Fibroblast of peridontal ligament (primary cell): ENCODE results near the gene MZT2B.
A peak's percentile ranks its signal among the peaks of the same experiment; 100 is the strongest.
"Not testable (repeated sequence)": the region's sequence is repeated elsewhere in the genome, so short reads cannot be mapped to it uniquely, and the experiment has no call there.

Source experiments
- DNase-seq: peaks from one replicate; pipeline ENCODE4 v3.0.0-alpha.2; 2010; ENCODE audit errors: extremely low read depth

The MZT2B gene

DNA sequence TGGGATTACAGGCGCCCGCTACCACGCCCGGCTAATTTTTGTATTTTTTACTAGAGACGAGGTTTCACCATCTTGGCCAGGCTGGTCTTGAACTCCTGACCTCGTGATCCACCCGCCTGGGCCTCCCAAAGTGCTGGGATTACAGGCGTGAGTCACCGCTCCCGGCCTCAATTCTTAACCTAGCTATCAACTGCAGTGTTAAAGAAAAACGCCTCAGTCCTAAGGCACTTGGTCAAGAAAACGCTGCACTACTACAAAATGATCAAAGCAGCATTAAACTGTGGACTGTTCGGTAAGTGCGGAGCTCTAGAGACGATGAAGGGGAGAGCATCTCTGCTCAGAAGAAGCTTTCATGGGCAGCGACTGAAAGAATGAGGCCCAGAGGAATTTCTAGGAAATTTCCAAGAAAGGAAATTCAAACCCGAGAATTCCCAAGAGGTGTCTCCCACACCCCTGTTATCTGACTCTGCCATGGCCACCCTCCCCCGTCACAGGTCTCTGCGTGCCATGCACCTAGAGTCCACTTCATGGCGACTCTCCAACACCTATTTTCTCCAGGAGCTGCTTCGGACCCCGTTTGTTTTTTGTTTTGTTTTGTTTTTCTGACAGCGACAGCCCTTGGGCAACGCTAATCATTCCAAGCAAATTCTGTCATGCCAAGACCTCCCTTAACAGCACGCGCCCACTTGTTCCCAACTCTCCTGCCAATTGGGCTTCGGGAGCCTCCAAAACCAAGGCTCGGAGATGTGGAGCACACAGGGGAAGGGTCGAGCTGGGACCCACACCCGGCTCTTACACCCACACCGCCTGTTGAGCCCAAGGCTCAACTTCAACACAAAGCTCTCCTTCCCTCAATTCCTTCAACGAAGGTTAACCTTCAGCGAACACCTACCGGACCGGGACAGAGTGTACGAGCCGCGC is 1.4 kb upstream of the MZT2B start:
- DNase-seq, result not testable (repeated sequence)

DNA sequence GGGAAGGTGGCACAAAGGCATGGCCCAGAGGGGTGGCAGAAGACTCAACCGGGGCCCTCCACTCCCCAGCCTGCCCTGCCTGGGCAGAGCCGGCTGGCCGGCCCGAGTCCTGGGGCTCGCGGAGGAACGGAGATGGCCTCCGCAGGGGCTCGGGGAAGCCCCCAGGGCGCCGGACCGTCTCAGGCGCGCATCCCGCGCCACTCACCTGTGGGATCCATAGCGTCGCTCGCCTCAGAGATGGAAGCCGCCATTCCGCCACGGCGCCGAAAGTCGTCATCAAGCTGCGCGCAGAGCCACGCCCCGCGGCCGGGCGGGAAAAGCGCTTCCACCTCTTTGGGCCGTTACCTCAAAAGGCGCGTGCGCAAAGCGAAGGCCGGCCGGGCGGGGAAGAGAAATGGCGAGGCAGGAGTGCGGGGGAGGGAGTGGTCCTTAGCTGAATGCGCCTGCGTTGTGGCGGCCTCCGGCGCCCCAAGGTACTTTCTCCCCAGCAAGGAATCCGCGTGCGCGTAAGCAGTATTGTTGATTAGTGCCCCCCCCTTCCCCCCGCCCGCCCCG is 660 bp upstream of the MZT2B start, which contains the start of gene SMPD4:
Gene SMPD4 (minus strand): TSS at position 278 of the 555 bp plus-strand sequence. CDS start 5,010 bp downstream, outside the sequence.
- peak; percentile 93 for DNase-seq

DNA sequence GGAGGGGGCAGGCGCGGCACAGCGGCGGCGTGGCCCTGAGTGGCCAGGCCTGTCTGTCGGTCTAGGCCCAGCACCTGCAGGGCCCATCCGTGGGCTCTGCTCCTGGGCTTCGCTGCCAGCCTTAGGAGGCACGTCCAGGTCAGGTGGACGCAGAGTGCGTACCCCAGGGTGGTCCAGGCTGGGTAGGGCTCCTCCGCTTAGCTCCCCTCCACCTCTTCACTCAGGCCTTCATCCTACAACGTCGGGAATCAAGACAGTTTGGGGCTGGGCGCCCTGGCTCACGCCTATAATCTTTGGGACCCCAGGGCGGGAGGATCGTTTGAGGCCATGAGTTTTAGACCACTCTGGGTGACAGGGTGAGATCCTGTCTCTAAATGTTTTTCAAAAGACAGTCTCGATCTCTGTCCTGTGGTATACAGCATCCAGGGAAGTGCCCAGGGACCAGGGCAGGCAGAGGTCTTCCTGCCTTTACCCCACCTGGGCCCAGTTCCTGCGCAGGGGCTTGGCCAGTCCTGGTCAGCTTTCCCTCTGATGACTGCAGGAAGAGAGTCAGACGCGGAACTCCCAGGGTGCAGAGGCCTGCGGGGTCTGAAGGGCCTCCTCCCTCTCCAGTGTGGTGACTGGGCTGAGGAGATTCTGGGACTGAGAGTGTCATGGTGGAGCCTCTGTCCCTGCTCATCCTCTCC is 907 bp downstream of the MZT2B start:
- not testable (repeated sequence) for DNase-seq

DNA sequence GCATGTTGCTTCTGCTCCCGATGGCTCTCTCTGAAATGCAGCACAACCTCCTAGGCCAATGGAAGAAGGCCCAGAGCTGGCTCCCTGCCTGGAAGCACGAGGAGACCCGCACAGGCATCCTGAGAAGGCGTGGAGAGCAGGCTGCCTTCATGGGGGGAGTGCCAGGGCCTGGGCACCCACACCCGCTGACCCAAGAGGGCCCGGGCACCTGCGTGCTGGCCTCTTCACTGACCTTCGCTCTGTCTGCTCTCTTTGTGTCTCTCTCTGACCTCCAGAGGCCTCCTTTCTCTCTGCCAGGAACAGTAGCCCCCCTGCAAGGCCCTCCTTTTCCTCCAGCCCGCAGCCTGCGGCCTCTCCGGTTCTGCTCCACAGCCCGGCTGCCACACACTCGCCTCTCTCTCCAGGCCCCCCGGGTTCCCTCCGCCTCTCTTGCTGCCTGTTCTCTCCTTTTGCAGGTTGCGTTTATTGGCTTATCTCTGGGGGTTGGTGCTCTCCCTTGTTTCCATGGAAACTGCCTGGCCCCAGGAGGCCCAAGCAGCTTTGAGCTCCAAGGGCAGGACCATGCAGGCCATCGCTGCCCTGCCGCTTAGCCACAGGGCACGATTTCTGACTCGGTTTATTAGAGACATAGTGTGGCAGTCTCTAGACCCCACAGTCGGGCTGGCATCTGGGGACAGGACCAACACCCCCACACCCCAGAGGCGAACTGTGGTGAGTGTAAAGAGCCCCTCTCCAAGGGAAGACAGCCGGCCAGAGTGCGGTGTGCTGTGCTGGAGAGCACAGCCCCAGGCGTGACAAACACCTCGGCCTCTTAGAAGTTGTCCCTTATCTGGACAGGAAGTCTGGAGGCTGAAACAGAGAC is 1.7 kb downstream of the MZT2B start:
- DNase-seq, result peak; percentile 35

DNA sequence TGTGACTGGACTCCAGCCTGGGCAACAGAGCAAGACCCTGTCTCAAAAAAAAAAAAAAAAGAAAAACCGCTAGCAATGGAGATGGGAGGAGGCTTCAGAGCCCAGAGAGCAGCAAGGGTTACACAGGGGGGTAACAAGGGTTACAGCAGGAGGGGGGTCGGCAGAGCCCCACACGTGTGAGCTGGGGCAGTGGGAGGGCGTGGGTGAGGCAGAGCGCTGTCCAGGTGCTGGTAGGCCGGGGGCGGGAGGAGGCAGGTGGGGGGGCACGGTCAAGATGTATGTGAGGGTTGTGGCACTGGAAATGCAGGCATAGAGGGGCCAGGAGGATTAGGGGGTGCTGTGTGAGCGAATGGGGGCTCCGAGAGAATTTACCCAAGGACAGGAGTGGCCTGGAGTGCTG is 3.4 kb downstream of the MZT2B start:
- DNase-seq, result no peak

DNA sequence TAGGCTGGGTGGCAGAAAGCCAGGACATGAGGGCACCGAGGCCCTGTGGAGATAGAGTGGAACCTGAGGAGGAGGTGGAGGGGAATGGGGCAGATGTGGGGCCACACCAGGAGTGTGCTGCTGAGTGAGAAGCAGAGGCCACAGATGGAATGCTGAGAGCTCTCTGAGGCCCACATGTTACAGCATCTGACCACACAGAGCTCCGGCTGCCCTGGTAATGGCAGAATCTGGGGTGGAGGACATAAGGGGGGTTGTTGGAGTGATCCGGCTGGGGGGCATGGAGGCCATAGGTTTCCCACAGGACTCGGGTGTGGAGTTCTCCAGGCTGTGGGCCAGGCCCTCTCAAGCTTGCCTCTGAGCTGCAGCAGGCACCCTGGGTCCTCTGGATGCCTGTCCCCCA is 3.8 kb downstream of the MZT2B start:
- DNase-seq, result no peak

DNA sequence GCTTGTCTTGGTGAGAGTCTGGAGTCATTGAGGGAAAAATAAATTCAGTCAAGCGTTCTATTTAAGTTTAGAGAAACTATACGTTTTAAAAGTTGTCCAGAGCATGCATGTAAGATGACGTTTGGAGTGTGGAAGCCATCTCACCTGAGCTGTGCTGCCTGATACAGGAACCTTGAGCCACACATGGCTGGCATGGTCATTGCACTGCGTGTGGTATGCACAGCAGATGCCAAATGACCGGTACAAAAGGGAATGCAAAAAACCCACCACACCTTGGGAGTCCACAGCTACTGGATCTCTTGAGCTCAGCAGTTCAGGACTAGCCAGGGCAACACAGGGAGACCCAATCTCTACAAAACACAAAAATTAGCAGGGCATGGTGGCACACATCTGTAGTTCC is 4.3 kb downstream of the MZT2B start:
- no peak for DNase-seq

DNA sequence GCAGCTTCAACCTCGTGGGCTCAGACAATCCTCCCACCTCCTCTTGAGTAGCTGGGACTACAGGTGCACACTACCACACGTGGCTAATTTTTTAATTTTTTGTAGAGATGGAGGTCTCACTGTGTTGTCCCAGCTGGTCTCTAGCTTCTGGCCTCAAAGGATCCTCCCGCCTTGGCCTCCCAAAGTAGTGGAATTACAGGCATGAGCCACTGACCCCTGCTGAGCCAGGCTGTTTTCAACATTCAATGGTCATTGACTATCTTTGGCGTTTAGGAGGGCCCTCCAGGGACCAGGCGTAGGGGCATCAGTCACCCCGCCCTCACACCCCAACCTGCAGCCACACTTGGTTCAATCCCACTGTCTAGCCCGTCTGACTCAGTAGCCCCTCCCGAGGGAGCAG is 5.2 kb downstream of the MZT2B start:
- DNase-seq, result no peak

DNA sequence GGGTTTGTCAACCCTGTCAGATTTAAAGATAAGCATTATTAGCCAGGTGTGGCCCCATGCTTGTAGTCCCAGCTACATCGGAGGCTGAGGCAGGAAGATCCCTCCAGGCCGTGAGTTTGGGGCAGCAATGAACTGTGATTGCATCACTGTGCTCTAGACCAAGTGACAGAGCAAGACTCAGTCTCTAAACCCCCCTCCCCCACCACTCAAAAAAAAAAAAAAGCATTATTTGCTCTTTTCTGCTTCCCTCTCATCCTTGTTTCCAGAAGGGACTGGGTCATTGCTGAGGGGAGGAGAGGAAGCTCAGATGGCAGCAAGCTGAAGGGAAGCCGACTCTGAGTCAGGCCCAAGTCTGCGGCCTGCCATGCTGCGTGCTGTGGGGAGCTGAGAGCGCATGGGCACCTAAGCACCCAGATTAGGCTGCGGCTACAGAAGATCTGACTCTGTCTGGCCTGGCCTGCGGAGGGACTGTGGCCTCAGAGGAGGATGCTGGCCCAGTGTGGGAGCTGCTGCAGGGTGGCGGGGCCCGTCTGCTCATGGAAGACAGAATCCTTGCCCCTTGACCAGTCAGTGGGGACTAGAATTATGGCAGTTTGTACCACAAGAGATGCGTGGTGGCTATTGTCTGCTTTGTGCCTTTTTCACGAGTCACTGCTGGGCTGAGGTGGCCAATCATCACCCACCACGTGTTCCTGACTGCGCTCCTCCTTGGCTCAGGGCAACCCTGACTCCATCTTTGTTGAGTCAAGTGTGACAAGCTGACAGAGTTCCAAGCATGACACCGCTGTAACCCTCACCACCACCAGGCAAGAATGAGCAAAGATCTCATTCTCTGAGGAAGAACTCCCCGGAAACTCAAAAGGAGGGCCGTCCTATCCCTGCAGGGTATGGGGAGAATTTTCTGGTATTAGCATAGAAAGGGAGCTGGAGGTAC is 6.1 kb downstream of the MZT2B start:
- not testable (repeated sequence) for DNase-seq

DNA sequence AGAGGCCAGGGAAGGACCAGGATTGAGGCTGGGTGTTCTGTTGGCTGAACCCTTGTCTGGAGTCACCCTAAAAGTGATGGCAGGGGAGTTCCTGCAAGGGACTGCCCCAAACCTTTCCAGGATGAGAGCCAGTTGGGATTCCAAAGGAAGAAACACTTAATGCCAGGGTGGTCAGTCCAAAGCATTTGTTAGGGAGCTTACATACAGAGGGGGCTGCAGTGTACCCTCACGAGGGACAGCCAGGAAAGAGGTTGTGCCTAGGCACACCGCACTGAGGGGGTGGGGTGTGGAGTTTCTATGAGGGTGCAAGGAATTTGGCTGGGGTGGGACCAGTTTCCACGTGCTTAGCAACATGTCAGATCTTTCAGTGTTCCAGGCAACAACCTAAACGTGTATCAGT is 6.9 kb downstream of the MZT2B start:
- DNase-seq, result not testable (repeated sequence)

DNA sequence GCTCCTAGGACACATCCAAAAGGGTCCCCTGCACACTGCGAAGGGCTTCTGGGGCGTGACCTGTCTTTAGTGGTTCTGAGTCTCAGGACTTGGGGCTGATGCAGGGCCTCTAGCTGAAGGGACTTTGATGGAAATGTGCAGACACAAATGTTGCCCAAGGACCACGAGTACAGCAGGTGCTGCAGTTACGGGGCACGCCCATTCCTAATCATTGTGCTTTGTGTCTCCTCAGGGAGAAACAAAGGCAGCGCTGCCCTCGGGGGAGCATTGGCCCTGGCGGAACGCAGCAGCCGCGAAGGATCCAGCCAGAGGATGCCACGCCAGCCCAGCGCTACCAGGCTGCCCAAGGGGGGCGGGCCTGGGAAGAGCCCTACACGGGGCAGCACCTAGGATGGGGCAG is 8.2 kb downstream of the MZT2B start:
- DNase-seq, result no peak

DNA sequence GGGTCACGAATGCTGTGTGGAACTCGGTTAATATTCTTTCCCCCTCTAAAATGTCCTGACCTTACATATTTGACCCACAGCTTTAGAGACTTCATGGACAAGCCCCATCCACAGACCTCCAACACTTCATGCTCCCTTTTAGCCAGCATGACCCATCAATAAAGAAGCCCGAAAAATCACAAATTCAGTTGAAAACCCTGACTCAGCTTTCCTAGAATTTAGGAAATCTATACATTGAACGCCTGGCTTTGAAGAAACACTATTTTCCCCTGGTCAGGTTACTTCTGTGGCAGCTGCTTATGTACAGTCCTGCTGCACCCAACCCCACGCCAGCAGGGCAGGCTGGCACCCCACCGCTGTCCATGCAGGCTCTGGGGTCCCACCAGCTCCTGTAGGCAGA is 9.3 kb downstream of the MZT2B start:
- not testable (repeated sequence) for DNase-seq

DNA sequence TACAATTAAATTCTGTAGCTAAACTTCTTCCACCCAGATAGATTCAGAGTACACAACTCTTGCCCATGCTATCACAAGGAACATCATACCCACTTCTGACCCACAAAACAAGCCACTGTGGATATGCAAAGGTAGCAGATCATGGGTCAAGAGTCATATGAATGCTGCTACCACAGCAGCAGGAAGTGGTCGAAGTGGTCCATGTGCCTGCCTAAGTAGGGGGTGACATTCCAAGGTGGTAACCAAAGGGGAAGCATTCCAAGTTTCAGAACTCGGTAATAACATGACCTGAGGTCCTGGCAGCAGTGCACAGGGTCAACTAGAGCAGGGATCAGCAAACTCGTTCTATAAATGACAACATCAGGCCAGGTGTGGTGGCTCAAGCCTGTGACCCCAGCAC is 10.4 kb downstream of the MZT2B start:
- DNase-seq, result not testable (repeated sequence)

DNA sequence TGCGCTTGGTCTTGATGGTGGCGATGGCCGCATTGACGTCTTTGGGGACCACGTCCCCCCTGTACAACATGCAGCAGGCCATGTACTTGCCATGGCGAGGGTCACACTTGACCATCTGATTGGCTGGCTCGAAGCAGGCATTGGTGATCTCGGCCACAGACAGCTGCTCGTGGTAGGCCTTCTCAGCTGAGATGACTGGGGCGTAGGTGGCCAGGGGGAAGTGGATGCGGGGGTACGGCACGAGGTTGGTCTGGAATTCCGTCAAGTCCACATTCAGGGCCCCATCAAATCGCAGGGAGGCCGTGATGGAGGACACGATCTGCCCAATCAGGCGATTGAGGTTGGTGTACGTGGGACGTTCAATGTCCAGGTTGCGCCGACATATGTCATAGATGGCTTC is 11.8 kb downstream of the MZT2B start:
- DNase-seq, result not testable (repeated sequence)

DNA sequence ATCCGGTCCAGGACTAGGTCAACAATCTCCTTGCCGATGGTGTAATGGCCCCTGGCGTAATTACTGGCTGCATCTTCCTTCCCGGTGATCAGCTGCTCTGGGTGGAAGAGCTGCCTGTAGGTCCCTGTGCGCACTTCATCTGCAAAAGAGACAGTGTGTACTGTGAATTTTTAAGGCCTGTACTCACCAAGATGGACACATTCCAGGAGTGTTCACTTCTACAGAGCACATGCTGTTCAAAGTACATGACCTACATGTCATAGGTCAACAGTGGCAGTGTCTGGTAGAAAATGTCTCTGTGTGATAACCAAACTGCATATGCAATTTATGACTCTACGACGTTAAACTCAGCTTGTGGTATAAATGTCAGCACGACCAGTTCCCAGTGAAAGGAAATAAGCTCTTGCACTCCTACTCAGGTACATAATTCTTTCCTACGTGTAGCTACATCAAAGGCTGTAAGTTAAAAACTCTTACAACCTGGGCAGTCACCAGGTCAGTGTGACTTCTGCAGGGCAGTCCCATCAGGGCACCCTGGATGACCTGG is 13.1 kb downstream of the MZT2B start:
- not testable (repeated sequence) for DNase-seq

DNA sequence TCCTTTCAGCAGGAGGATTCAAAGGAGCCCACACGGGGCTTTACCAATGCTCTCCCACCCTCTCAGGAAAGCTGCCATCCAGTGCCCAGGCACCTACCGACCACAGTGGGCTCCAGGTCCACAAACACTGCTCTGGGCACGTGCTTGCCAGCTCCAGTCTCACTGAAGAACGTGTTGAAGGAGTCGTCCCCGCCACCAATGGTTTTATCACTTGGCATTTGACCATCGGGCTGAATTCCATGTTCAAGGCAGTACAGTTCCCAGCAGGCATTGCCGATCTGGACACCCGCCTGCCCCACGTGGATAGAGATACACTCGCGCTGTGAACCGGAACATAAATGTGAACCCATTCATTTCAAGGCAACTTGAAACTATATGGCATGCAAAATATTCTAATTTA is 14.0 kb downstream of the MZT2B start:
- not testable (repeated sequence) for DNase-seq

DNA sequence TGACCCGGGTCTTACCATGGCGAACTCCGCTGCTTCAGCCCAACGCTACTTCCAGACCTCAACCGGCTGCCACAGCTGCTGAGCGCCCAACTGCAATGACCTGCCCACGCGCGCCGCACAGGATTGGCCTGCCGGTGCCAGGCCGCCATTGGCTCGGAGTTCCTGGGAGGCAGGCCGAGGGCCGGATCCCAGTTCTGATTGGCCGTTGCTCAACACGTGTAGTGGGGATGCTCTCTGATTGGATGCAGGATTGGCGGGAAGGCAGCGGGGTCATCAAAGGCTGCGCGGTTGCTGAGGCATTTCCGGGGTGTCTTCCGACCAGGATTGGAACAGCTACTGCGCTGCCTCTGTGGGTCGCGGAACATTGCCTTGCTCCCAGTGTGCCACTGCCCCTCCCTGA is 16.3 kb downstream of the MZT2B start, which contains the start of gene TUBA3E:
Gene TUBA3E (minus strand): TSS at position 97 of the 400 bp plus-strand sequence. CDS start 79 bp downstream, at position 18.
- DNase-seq, result no peak

DNA sequence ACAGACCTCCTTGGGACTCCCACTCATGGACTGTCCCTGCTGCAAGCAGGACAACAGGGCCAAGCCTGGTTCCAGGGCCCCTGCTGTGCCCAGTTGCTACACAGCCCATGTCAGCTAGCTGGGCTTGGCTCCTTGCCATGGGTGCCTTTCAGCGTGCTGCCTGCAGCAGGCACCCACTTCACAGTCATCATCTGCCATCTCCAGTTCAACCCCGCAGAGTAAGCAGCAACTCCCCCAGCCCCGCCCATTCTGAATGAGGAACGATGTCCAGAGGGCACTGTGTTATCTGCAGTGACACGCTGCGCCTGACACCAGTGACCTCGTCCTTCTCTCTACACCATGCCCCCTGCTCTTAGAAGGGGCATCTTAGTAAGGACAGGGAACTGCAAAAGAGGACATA is 20.5 kb downstream of the MZT2B start:
- DNase-seq, result not testable (repeated sequence)

DNA sequence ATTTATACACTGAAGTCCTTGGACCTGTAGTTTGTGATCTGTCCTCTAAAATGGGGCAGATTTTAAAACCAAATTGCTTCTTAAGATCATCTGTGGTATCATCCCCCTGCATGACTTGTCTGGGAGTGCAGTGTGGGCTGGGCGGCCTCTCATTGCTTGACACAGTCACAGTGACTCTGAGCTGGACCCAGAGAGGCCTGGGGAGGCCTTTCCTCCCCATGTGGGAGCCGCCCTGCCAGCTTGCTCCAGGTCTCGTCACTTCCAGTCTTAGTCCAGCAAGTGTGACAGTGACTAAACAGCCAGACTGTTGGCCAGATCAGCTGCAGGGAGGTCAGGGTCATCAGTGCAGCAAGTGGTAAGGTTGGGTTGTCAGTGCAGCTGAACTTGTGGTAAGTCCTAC is 21.1 kb downstream of the MZT2B start:
- not testable (repeated sequence) for DNase-seq

DNA sequence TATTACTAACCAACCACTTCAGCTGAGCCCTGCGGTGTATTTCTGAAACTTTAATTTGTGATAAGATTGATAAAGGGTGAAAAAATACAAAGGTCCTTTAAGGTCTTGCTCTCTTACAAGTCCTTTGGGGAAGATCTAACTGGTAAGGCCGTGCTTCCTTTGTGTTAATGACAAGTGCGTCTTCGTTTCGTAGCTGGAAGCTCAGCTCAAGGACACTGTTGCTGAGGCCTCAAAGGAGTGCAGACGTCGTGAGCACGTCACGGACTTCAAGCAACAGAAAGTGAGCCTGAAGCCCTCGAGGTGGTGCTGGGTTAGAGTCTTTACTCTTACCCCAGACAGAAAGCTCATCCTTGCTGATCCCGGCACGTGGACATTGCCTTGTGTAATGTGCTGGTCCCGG is 25.0 kb downstream of the MZT2B start:
- not testable (repeated sequence) for DNase-seq
